GM12878 (cell line): Measurements from ENCODE around the gene IL10RA. TPM values are rescaled to one million over a fixed set of nuclear protein-coding genes. Genes with fewer than 3 reads are reported as not detected.

Source experiments
- HDAC6 ChIP-seq: fragments of 200-600 bp; sonication (generic); IDR thresholded peaks from one replicate; pipeline ENCODE4 v1.8.0; 2017; ENCODE audit warnings: antibody characterized with exemption; ENCODE audit not compliant: unreplicated experiment
- LARP7 ChIP-seq: fragments of 450-650 bp; IDR thresholded peaks from 2 replicates; pipeline ENCODE4 v1.6.1; 2017; ENCODE audit warnings: mild to moderate bottlenecking
- SIX5 ChIP-seq: IDR thresholded peaks from 2 replicates; pipeline ENCODE4 v1.6.1; 2011; ENCODE audit warnings: mild to moderate bottlenecking, low read depth, low read length, moderate library complexity; ENCODE audit not compliant: severe bottlenecking
- SP1 ChIP-seq: IDR thresholded peaks from one replicate; pipeline ENCODE4 v1.6.1; 2011; ENCODE audit warnings: low read depth, low read length
- polyA plus RNA-seq, 11 experiments: library from polyadenylated mRNA; depleted of rRNA in 4 of 11; unstranded in 6 of 11; stranded (reverse) in 5 of 11; fragments of >200 nt; fragmentation: Nextera tagmentation in 4 of 11; fragmentation: Illumina TruSeq in 1 of 11; extraction: Ambion mirVana in 4 of 11; extraction: Trizol in 1 of 11; gene quantifications; 1 replicate in 1 of 11; 2 replicates in 10 of 11; pipeline versions ENCODE4 v1.2.1 to v1.2.3, GENCODE V29; 2011 to 2016; ENCODE audit warnings: inconsistent platforms in 2 of 11, missing spikeins in 2 of 11, low read depth in 1 of 11
- total RNA-seq, 4 experiments: library from RNA; depleted of rRNA in 3 of 4; stranded (reverse); fragments of >200 nt in 3 of 4; fragmentation: Illumina TruSeq in 1 of 4; extraction: Trizol in 1 of 4; gene quantifications; 2 replicates each; pipeline versions ENCODE4 v1.2.1 to v1.2.3, GENCODE V29; 2013 to 2021
- TF ChIP-seq, protein P1 (sequence below): fragments of 450-650 bp; IDR thresholded peaks from 2 replicates; pipeline ENCODE4 v1.6.1; 2017; ENCODE audit warnings: mild to moderate bottlenecking, moderate library complexity
- TF ChIP-seq, protein P2 (sequence below): IDR thresholded peaks from 2 replicates; pipeline ENCODE4 v1.6.1; 2012; ENCODE audit warnings: low read depth, low read length, improper control_type of control experiment
- TF ChIP-seq, protein P3 (sequence below): IDR thresholded peaks from 2 replicates; pipeline ENCODE4 v1.6.1; 2011; ENCODE audit warnings: borderline replicate concordance, low read depth, mild to moderate bottlenecking, moderate library complexity, low read length; ENCODE audit not compliant: insufficient read depth, poor library complexity, severe bottlenecking

The IL10RA gene
- total and polyA plus RNA-seq, 10 of the 15 experiments (the other 5 are each of a cell fraction or from before 2014, with no cell fraction given), result 0.77 to 45.9 (median 9.6) TPM

DNA sequence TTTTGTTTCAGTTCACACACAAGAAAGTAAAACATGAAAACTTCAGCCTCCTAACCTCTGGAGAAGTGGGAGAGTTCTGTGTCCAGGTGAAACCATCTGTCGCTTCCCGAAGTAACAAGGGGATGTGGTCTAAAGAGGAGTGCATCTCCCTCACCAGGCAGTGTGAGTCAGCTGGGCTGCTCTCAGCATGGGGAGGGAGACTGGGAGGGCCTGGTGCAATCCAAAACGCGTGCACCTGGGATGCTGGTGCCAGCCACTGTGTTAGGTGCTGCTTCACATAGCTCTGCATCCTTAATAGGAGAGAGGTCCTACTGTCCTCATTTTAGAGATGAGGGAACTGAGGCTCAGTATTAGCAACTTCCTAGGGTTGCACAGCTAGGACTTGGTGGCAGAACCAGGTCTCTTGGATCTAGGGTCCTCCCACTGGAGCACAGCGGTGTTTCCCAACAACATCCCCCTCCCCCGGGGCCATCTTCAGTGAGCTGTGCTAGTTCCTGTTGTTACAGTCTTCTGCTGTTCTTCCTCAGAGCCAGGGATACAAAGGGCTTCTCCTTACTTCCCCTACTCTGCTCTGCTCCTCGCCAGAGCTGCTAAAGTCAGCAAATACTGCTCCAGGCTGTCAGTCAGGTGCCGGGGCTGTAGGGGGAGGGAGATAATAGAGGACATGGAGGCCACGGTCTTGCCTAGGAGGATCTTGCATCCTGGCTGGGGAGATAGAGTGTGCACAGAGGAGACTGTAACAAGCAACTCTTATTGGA lies 8.0 kb downstream of the IL10RA start (continued):
- TF ChIP-seq, protein P1, sequence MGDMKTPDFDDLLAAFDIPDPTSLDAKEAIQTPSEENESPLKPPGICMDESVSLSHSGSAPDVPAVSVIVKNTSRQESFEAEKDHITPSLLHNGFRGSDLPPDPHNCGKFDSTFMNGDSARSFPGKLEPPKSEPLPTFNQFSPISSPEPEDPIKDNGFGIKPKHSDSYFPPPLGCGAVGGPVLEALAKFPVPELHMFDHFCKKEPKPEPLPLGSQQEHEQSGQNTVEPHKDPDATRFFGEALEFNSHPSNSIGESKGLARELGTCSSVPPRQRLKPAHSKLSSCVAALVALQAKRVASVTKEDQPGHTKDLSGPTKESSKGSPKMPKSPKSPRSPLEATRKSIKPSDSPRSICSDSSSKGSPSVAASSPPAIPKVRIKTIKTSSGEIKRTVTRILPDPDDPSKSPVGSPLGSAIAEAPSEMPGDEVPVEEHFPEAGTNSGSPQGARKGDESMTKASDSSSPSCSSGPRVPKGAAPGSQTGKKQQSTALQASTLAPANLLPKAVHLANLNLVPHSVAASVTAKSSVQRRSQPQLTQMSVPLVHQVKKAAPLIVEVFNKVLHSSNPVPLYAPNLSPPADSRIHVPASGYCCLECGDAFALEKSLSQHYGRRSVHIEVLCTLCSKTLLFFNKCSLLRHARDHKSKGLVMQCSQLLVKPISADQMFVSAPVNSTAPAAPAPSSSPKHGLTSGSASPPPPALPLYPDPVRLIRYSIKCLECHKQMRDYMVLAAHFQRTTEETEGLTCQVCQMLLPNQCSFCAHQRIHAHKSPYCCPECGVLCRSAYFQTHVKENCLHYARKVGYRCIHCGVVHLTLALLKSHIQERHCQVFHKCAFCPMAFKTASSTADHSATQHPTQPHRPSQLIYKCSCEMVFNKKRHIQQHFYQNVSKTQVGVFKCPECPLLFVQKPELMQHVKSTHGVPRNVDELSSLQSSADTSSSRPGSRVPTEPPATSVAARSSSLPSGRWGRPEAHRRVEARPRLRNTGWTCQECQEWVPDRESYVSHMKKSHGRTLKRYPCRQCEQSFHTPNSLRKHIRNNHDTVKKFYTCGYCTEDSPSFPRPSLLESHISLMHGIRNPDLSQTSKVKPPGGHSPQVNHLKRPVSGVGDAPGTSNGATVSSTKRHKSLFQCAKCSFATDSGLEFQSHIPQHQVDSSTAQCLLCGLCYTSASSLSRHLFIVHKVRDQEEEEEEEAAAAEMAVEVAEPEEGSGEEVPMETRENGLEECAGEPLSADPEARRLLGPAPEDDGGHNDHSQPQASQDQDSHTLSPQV, result no peak
- TF ChIP-seq, protein P2, sequence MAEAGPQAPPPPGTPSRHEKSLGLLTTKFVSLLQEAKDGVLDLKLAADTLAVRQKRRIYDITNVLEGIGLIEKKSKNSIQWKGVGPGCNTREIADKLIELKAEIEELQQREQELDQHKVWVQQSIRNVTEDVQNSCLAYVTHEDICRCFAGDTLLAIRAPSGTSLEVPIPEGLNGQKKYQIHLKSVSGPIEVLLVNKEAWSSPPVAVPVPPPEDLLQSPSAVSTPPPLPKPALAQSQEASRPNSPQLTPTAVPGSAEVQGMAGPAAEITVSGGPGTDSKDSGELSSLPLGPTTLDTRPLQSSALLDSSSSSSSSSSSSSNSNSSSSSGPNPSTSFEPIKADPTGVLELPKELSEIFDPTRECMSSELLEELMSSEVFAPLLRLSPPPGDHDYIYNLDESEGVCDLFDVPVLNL, result no peak
- TF ChIP-seq SP1 (no peak), SIX5 (no peak), LARP7 (no peak), HDAC6 (no peak)
- TF ChIP-seq, protein P3, sequence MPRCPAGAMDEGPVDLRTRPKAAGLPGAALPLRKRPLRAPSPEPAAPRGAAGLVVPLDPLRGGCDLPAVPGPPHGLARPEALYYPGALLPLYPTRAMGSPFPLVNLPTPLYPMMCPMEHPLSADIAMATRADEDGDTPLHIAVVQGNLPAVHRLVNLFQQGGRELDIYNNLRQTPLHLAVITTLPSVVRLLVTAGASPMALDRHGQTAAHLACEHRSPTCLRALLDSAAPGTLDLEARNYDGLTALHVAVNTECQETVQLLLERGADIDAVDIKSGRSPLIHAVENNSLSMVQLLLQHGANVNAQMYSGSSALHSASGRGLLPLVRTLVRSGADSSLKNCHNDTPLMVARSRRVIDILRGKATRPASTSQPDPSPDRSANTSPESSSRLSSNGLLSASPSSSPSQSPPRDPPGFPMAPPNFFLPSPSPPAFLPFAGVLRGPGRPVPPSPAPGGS, result no peak
